Stimulated activated memory B cell treated with anti-CD40 and anti-IgM and Interleukin-4, amounts not matched to agents 10 μg/mL and 1 μg/mL and 100 μg/mL, for 72 hours (primary cell): Measurements from ENCODE around the gene MARK2.

Experiments used
- ATAC-seq: fragments of 150-1000 bp; cut with Tn5 transposase; 2 replicates; pipeline ENCODE4 v1.10.0; 2021
- H3K27ac Mint-ChIP-seq: one replicate; pipeline ENCODE4 v1.8.0; 2022; ENCODE audit warnings: mild to moderate bottlenecking, mixed read lengths
- H3K27me3 Mint-ChIP-seq: one replicate; pipeline ENCODE4 v1.8.0; 2022; ENCODE audit warnings: mixed read lengths
- H3K36me3 Mint-ChIP-seq: one replicate; pipeline ENCODE4 v1.8.0; 2022; ENCODE audit warnings: mixed read lengths
- H3K4me1 Mint-ChIP-seq: one replicate; pipeline ENCODE4 v1.8.0; 2022; ENCODE audit warnings: mixed read lengths
- H3K4me3 Mint-ChIP-seq: one replicate; pipeline ENCODE4 v1.8.0; 2022; ENCODE audit warnings: mild to moderate bottlenecking, moderate library complexity, mixed read lengths
- H3K9me3 Mint-ChIP-seq: one replicate; pipeline ENCODE4 v1.8.0; 2022; ENCODE audit warnings: mixed read lengths

Gene MARK2

DNA sequence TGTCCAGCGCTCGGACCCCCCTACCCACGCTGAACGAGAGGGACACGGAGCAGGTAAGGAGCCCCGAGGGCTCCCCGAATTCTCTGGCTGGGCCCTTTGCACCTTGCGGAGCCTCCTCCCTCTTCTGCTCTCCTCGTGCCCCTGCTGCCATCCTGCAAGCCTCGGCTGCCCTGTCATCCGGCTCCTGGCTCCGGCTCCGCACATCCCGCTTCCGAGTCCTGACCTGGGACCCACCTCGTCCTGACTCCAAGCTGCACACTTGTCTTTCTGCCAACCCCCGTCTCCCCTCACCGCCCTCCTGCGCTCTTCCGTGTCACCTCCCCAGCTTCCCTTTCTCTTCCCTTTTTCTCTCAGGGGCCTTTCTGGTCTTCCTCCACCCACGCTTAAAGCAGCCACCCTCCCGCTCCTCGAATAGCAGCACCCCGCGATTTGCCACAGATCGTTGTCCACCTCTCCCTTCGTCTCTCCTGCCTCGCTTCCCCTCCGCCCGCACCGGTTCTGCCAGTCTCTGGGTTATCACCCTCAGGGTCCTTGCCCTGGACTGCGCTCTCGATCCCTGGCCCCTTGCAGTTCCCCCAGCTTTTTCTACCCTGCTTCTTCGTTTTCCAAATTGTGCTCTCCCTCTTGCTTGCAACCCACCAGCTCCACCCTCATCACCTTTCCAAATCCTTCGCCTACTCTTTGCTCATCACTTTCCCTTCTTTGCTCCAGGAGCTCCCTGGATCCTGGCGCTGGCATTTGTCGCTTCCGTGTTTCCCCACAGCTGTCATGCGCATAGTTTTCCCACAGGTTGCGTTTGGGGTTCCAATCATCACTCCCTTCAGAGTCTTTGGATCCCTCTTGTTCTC is 822 bp downstream of the MARK2 start:
- ATAC-seq: peak; percentile 11

DNA sequence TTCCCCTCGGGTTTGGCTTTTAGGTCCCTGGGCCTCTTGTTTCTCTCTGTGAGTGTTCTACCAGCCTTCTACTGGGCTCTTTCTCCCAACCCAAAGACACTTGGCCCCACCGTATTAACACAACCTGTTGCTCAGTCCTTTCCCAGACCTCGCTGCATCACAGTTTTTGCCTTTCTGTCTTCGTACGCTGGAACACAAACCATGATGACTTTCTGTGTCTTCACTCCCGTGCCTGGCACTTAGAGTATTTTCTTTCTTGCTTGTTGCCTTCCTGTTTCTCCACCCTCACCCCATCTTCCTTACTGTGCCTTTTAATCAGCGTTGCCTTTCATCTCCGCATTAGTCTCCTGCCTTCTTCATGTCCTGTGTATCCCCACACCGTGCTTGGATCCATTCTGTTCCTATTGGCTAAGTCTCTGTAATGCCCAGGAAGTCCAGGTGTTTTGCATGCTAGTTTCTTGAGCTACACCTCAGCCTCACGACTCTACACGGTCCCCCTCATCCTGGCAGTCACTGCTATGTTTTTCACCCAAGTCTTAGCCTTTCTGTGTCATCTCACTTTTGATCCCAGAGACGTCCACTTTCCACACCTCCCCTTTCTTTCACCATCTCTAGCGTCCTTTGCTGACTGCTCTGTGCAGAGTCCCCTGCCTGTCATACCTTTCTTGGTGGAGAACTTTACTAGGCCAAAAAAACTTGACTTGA is 1.6 kb downstream of the MARK2 start:
- H3K36me3 Mint-ChIP-seq: peaks cover 25% of the 10 kb centered on the region
- peak overlapping the region; percentile 91 for H3K4me3 Mint-ChIP-seq
- H3K4me1 Mint-ChIP-seq: peaks cover 68% of the 10 kb centered on the region
- ATAC-seq: no peak
- no peaks in the 10 kb centered on the region for H3K9me3 Mint-ChIP-seq
- H3K27ac Mint-ChIP-seq: peak overlapping the region; percentile 87
- H3K27me3 Mint-ChIP-seq: no peaks in the 10 kb centered on the region

More for the DNA sequence above, 822 bp downstream of the MARK2 start:
- H3K4me3 Mint-ChIP-seq: peak overlapping the region; percentile 91
- peak overlapping the region; percentile 87 for H3K27ac Mint-ChIP-seq
- H3K9me3 Mint-ChIP-seq: no peaks in the 10 kb centered on the region
- peaks cover 25% of the 10 kb centered on the region for H3K36me3 Mint-ChIP-seq
- no peaks in the 10 kb centered on the region for H3K27me3 Mint-ChIP-seq
- peaks cover 60% of the 10 kb centered on the region for H3K4me1 Mint-ChIP-seq

GRCh38 chr11:63841554-63841953 is 2.6 kb downstream of the MARK2 start:
- peak overlapping the region; percentile 87 for H3K27ac Mint-ChIP-seq
- H3K4me1 Mint-ChIP-seq: peaks cover 73% of the 10 kb centered on the region
- H3K4me3 Mint-ChIP-seq: peak overlapping the region; percentile 91
- peaks cover 25% of the 10 kb centered on the region for H3K36me3 Mint-ChIP-seq
- no peak for ATAC-seq
- H3K9me3 Mint-ChIP-seq: no peaks in the 10 kb centered on the region
- H3K27me3 Mint-ChIP-seq: no peaks in the 10 kb centered on the region

GRCh38 chr11:63843041-63843440 is 4.1 kb downstream of the MARK2 start:
- Mint-ChIP-seq H3K9me3 (no peaks in the 10 kb centered on the region), H3K4me3 (no peak overlapping the region), H3K36me3 (peaks cover 25% of the 10 kb centered on the region), H3K27ac (no peak overlapping the region), H3K27me3 (no peaks in the 10 kb centered on the region), H3K4me1 (peaks cover 71% of the 10 kb centered on the region)
- ATAC-seq: no peak

- no peaks in the 10 kb centered on the region for H3K9me3 Mint-ChIP-seq
- no peak for ATAC-seq
- H3K27me3 Mint-ChIP-seq: no peaks in the 10 kb centered on the region
- H3K36me3 Mint-ChIP-seq: peaks cover 21% of the 10 kb centered on the region
- H3K4me3 Mint-ChIP-seq: no peak overlapping the region
- peaks cover 68% of the 10 kb centered on the region for H3K4me1 Mint-ChIP-seq
- H3K27ac Mint-ChIP-seq: no peak overlapping the region
These were observed 5.9 kb downstream of the MARK2 start for GRCh38 chr11:63844836-63845235.

DNA sequence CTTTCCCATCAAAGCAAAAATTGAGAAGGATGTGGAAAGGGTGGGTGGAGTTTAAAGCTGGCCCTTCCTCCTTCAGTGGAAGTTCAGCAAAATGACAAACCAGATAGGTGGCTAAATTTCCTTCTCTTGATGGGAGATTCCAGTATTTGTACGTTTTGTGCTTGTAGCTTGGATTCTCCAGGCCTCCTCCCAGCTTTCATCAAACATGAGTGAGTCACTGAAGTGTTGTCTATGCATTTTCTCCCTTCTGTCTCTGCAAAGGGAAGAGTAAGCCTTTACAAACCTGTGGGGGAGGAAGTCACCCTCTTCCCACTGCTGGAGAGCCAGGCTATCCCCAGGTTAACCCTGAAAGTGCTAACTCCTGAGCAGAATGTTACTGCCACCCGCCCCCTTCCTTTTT is 6.4 kb downstream of the MARK2 start:
- Mint-ChIP-seq H3K27ac (no peak overlapping the region), H3K9me3 (no peaks in the 10 kb centered on the region), H3K4me1 (peaks cover 64% of the 10 kb centered on the region), H3K4me3 (no peak overlapping the region), H3K36me3 (peaks cover 16% of the 10 kb centered on the region), H3K27me3 (no peaks in the 10 kb centered on the region)
- no peak for ATAC-seq

DNA sequence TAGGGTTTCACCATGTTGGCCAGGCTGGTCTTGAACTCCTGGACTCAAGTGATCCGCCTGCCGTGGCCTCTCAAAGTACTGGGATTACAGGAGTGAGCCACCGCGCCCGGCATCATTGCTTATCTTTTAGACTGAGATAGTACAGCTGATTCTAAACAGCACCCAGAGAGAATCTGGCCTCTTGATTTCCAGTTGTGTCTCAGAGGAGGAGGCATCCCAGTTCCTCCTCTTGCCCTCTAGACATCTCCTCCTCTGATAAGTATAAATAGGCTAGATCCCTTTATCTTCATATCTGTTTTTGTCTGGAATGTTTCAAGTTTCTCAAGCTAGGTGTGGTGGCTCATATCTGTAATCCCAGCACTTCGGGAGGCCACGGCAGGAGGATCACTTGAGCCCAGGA is 7.0 kb downstream of the MARK2 start:
- H3K27me3 Mint-ChIP-seq: no peaks in the 10 kb centered on the region
- no peak overlapping the region for H3K27ac Mint-ChIP-seq
- no peak for ATAC-seq
- H3K9me3 Mint-ChIP-seq: no peaks in the 10 kb centered on the region
- no peak overlapping the region for H3K4me3 Mint-ChIP-seq
- peaks cover 16% of the 10 kb centered on the region for H3K36me3 Mint-ChIP-seq
- H3K4me1 Mint-ChIP-seq: peaks cover 64% of the 10 kb centered on the region

DNA sequence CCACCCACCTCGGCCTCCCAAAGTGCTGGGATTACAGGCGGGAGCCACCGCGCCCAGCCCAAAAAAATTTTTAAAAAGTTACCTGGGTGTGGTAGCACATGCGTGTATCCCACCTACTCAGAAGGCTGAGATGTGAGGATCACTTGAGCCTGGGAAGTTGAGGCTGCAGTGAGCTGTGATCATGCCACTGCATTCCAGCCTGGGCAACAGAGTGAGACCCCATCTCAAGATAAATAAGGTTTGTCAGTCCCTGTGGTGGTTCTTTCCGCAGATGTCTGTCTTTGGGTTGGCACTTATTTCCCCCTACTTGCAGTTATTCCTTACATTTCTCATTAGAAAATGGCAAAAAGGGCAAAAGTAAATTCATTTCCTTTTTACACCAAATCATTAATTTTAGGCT is 8.0 kb downstream of the MARK2 start:
- H3K4me1 Mint-ChIP-seq: peaks cover 64% of the 10 kb centered on the region
- ATAC-seq: no peak
- H3K9me3 Mint-ChIP-seq: no peaks in the 10 kb centered on the region
- H3K4me3 Mint-ChIP-seq: no peak overlapping the region
- peaks cover 20% of the 10 kb centered on the region for H3K36me3 Mint-ChIP-seq
- no peaks in the 10 kb centered on the region for H3K27me3 Mint-ChIP-seq
- peak overlapping the region; percentile 55 for H3K27ac Mint-ChIP-seq

DNA sequence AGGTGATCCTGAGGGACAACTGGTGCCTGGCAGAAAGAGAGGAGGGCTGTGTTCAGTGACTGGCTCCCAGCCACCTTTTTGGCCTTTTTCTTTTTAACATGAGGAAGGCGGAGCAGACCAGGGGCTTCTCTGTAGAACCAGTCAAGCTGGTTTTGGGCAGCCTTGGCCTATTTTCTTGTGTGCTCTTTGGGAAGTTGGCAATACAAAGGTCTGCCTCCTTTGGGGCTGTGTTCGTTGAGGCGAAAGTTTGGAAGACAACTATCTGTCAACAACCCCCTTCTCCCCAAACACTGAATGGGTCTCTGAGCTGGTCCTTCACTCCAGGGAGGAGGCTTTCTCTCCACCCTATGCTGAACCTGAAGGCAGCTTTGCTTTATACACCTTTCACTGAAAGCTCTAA is 8.5 kb downstream of the MARK2 start:
- Mint-ChIP-seq H3K9me3 (no peaks in the 10 kb centered on the region), H3K4me1 (peaks cover 66% of the 10 kb centered on the region), H3K36me3 (peaks cover 20% of the 10 kb centered on the region), H3K4me3 (no peak overlapping the region), H3K27me3 (no peaks in the 10 kb centered on the region), H3K27ac (peak overlapping the region; percentile 55)
- ATAC-seq: no peak

DNA sequence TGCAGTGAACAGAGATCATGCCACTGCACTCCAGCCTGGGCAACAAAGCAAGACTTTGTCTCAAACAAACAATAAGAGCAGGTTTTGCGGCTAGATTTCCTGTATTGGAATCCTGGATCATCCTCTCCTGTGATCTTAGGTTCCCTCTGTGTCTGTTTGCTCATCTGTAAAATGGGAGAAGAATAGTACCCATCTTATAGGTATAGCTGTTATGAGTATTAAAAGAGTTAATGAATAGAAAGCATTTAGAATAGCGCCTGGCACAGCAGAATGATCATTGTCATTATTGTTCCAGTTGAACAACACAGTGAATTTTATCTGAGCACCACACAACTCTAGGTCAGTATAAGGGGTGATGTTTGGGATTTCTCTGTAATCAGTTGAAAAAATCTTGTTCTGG is 10.8 kb downstream of the MARK2 start:
- Mint-ChIP-seq H3K9me3 (no peaks in the 10 kb centered on the region), H3K4me1 (peaks cover 53% of the 10 kb centered on the region), H3K36me3 (peaks cover 14% of the 10 kb centered on the region), H3K4me3 (no peak overlapping the region), H3K27ac (no peak overlapping the region), H3K27me3 (no peaks in the 10 kb centered on the region)
- no peak for ATAC-seq

DNA sequence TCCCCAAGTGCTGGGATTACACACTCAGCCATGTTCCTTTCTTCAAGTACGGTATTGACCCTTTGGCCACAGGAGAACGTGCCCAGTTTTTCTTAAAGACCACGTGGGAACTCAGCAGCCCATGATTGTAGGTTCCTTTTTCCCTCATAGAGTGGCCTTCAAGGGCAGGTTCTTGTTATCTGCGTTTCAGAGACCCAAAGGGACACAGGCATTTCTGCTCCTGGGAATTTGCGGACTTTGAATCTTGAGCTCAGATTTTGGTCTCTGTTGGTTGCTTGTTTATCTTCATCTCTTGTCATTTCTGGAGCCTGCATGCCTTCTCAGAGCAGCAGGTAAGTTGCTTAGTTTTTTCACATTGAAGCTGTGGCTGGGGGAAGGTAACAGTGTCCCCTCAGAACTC is 12.0 kb downstream of the MARK2 start:
- Mint-ChIP-seq H3K27ac (peak overlapping the region; percentile 20), H3K4me1 (peaks cover 47% of the 10 kb centered on the region), H3K27me3 (no peaks in the 10 kb centered on the region), H3K9me3 (no peaks in the 10 kb centered on the region), H3K36me3 (peaks cover 19% of the 10 kb centered on the region), H3K4me3 (peak overlapping the region; percentile 57)
- ATAC-seq: no peak

- ATAC-seq: no peak
- Mint-ChIP-seq H3K27ac (peak overlapping the region; percentile 20), H3K36me3 (peaks cover 19% of the 10 kb centered on the region), H3K4me1 (peaks cover 46% of the 10 kb centered on the region), H3K9me3 (no peaks in the 10 kb centered on the region), H3K4me3 (peak overlapping the region; percentile 57), H3K27me3 (no peaks in the 10 kb centered on the region)
These were observed 12.5 kb downstream of the MARK2 start for GRCh38 chr11:63851364-63851763.

GRCh38 chr11:63853476-63853875 is 14.6 kb downstream of the MARK2 start:
- Mint-ChIP-seq H3K4me1 (peaks cover 42% of the 10 kb centered on the region), H3K27ac (no peak overlapping the region), H3K4me3 (no peak overlapping the region), H3K9me3 (no peaks in the 10 kb centered on the region), H3K36me3 (peaks cover 26% of the 10 kb centered on the region), H3K27me3 (no peaks in the 10 kb centered on the region)
- no peak for ATAC-seq

DNA sequence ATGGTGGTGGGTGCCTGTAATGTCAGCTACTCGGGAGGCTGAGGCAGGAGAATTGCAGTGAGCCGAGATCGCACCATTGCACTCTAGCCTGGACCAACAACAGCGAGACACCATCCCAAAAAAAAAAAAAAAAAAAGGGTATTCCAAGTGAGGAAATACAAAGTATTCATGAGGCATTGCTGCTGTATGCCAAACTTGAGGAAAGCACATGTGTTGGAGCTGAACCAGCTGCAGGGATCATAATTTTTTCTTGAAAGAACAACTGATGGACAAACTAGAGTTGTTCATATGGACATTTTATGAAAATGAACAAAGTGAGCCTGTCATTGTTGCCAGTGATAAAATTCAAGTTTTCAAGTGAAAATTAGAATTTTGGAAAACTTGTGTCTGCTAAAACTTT is 15.8 kb downstream of the MARK2 start:
- ATAC-seq: no peak
- no peaks in the 10 kb centered on the region for H3K27me3 Mint-ChIP-seq
- no peak overlapping the region for H3K27ac Mint-ChIP-seq
- H3K4me1 Mint-ChIP-seq: peaks cover 54% of the 10 kb centered on the region
- no peaks in the 10 kb centered on the region for H3K9me3 Mint-ChIP-seq
- peaks cover 29% of the 10 kb centered on the region for H3K36me3 Mint-ChIP-seq
- H3K4me3 Mint-ChIP-seq: no peak overlapping the region

- Mint-ChIP-seq H3K27me3 (no peaks in the 10 kb centered on the region), H3K36me3 (peaks cover 28% of the 10 kb centered on the region), H3K27ac (no peak overlapping the region), H3K4me3 (no peak overlapping the region), H3K9me3 (no peaks in the 10 kb centered on the region), H3K4me1 (peaks cover 47% of the 10 kb centered on the region)
- no peak for ATAC-seq
These were observed 17.1 kb downstream of the MARK2 start for GRCh38 chr11:63855975-63856374.
